Esophagus muscularis mucosa (tissue), 4 donors: ENCODE results near the gene CLEC4A. TPM values are rescaled to one million over a fixed set of nuclear protein-coding genes. Genes with fewer than 3 reads are reported as not detected.
A peak's percentile ranks its signal among the peaks of the same experiment; 100 is the strongest.
"Not testable (repeated sequence)": the region's sequence is repeated elsewhere in the genome, so short reads cannot be mapped to it uniquely, and the experiment has no call there.

Source experiments
- DNase-seq: peaks from one replicate; pipeline ENCODE4 v3.0.0-alpha.2; 2017; ENCODE audit errors: extremely low spot score
- H3K27ac ChIP-seq, 4 donors: fragments of 200-600 bp; sonication (generic); replicated peaks in 1 of 4; 1 replicate in 3 of 4; 2 replicates in 1 of 4; pipeline ENCODE4 v1.5.1; 2016 to 2019; ENCODE audit warnings: mild to moderate bottlenecking in 1 of 4
- H3K27me3 ChIP-seq, 4 donors: fragments of 200-600 bp; sonication (generic); one replicate each; pipeline versions ENCODE4 v1.5.1 to v1.6.0; 2016 to 2019
- H3K36me3 ChIP-seq, 4 donors: fragments of 200-600 bp; sonication (generic); one replicate each; pipeline ENCODE4 v1.5.1; 2016 to 2019
- H3K4me1 ChIP-seq, 4 donors: fragments of 200-600 bp; sonication (generic); one replicate each; pipeline ENCODE4 v1.5.1; 2016 to 2019
- H3K4me3 ChIP-seq, 4 donors: fragments of 200-600 bp; sonication (generic); 1 replicate in 2 of 4; 2 replicates in 2 of 4; pipeline ENCODE4 v1.5.1; 2016 to 2019; ENCODE audit warnings: mild to moderate bottlenecking in 4 of 4, moderate library complexity in 1 of 4
- H3K9me3 ChIP-seq, 4 donors: fragments of 200-600 bp; sonication (generic); 1 replicate in 3 of 4; 2 replicates in 1 of 4; pipeline ENCODE4 v1.5.1; 2016 to 2019
- CTCF ChIP-seq, 3 experiments: fragments of 200-600 bp in 2 of 3; fragments of 450-650 bp in 1 of 3; sonication (generic) in 2 of 3; IDR thresholded peaks; one replicate each; pipeline ENCODE4 v1.5.1; 2017 to 2019; ENCODE audit warnings: antibody characterized with exemption in 3 of 3, mild to moderate bottlenecking in 2 of 3, moderate library complexity in 1 of 3
- EP300 ChIP-seq: sonication (generic); formaldehyde crosslinking; IDR thresholded peaks from one replicate; pipeline ENCODE4 v1.6.1; 2017; ENCODE audit warnings: antibody characterized with exemption
- POLR2A ChIP-seq: fragments of 450-650 bp; IDR thresholded peaks from one replicate; pipeline ENCODE4 v1.6.1; 2017; ENCODE audit warnings: antibody characterized with exemption, moderate library complexity, mild to moderate bottlenecking, low read depth
- POLR2AphosphoS5 ChIP-seq, 2 donors: sonication (generic); formaldehyde crosslinking; IDR thresholded peaks; one replicate each; pipeline ENCODE4 v1.6.1; 2017; ENCODE audit warnings: antibody characterized with exemption in 2 of 2
- WGBS: methylation state at CpG from one replicate; pipeline ENCODE4 v1.1.5; 2018; 5-methylcytosine and 5-hydroxymethylcytosine counted together
- intact Hi-C: fragments of 100-400 bp; cut with DNase I; formaldehyde crosslinking; loops from one replicate; pipeline ENCODE4 v1.15.1; 2023
- total RNA-seq, 4 donors: library from RNA; depleted of rRNA; stranded (reverse); fragments of >200 nt; gene quantifications; one replicate each; pipeline versions ENCODE4 v1.1.0 to v1.2.1, GENCODE V29; 2016

The CLEC4A gene
- total RNA-seq, 4 donors from 2014 or later = 0.40 to 2.2 (median 0.91) TPM

- no peak overlapping the region for H3K4me3 ChIP-seq
- H3K9me3 ChIP-seq = no peaks in the 10 kb centered on the region
- no peak overlapping the region for H3K27ac ChIP-seq
- intact Hi-C loops = no loop called here
- TF ChIP-seq EP300 = no peak
- H3K27me3 ChIP-seq = no peaks in the 10 kb centered on the region
- H3K4me1 ChIP-seq = peaks cover 0 to 5% (median 4%) of the 10 kb centered on the region in 4 donors
- 98% methylated on average over 3 of the region's 3 CpGs for WGBS
- no peak for DNase-seq
- H3K36me3 ChIP-seq = peaks cover 76 to 95% (median 86%) of the 10 kb centered on the region in 4 donors
Measured at GRCh38 chr12:8093291-8093690, 30.1 kb upstream of the CLEC4A start.

GRCh38 chr12:8096281-8096915 is 27.0 kb upstream of the CLEC4A start:
- Histone ChIP-seq H3K4me3 (no peak overlapping the region), H3K4me1 (no peaks in the 10 kb centered on the region), H3K36me3 (peaks cover 63 to 88% (median 73%) of the 10 kb centered on the region in 4 donors), H3K27ac (no peak overlapping the region), H3K9me3 (no peaks in the 10 kb centered on the region), H3K27me3 (no peaks in the 10 kb centered on the region)
- intact Hi-C loops = no loop called here
- no peak for DNase-seq
- no peak for TF ChIP-seq CTCF (IDR thresholded peaks at IDR 0.05)
- WGBS = 91% methylated on average over 2 of the region's 2 CpGs

- 98% methylated on average over 3 of the region's 3 CpGs for WGBS
- intact Hi-C loops = no loop called here
- DNase-seq = no peak
- peaks cover 35 to 63% (median 45%) of the 10 kb centered on the region in 4 donors for H3K36me3 ChIP-seq
- H3K4me3 ChIP-seq = no peak overlapping the region
- H3K4me1 ChIP-seq = no peaks in the 10 kb centered on the region
- H3K27me3 ChIP-seq = no peaks in the 10 kb centered on the region
- H3K27ac ChIP-seq = no peak overlapping the region
- no peak for TF ChIP-seq EP300
- TF ChIP-seq CTCF (IDR thresholded peaks at IDR 0.05) = no peak
- no peak for TF ChIP-seq POLR2AphosphoS5 (IDR thresholded peaks at IDR 0.05)
- TF ChIP-seq POLR2A = no peak
- no peaks in the 10 kb centered on the region for H3K9me3 ChIP-seq
Measured at GRCh38 chr12:8099235-8099634, 24.2 kb upstream of the CLEC4A start.

GRCh38 chr12:8108808-8109398 is 14.5 kb upstream of the CLEC4A start:
- peaks cover 0 to 8% (median 0%) of the 10 kb centered on the region in 4 donors for H3K4me1 ChIP-seq
- TF ChIP-seq POLR2AphosphoS5 (IDR thresholded peaks at IDR 0.05) = peak in 1 of 2 donors; percentile 22
- peak; percentile 89 to 95 (median 92) for TF ChIP-seq CTCF (IDR thresholded peaks at IDR 0.05)
- no peak for TF ChIP-seq EP300
- no peak for TF ChIP-seq POLR2A
- WGBS = 0% methylated on average over 3 of the region's 3 CpGs
- no peak overlapping the region for H3K27ac ChIP-seq
- H3K4me3 ChIP-seq = no peak overlapping the region
- intact Hi-C loops = loop anchor here (5.0 kb wide), 1 partner anchor 128 kb away; no protein-coding TSS in a partner anchor
- no peaks in the 10 kb centered on the region for H3K27me3 ChIP-seq
- H3K36me3 ChIP-seq = peaks cover 0 to 22% (median 9%) of the 10 kb centered on the region in 4 donors
- H3K9me3 ChIP-seq = no peaks in the 10 kb centered on the region
- no peak for DNase-seq

GRCh38 chr12:8113117-8113516 is 10.3 kb upstream of the CLEC4A start:
- H3K9me3 ChIP-seq, H3K27ac ChIP-seq, intact Hi-C loops, H3K4me3 ChIP-seq, H3K4me1 ChIP-seq, DNase-seq, H3K27me3 ChIP-seq: not testable (repeated sequence)
- WGBS = 97% methylated on average over 4 of the region's 4 CpGs
- peaks cover 0 to 14% (median 0%) of the 10 kb centered on the region in 4 donors for H3K36me3 ChIP-seq
